DOHH2 (cell line): ENCODE data around the gene FN1.

Experiments
- H3F3A ChIP-seq: fragments of 200-600 bp; sonication (generic), shearing (Covaris generic); 2 replicates; pipeline ENCODE4 v1.6.0; 2016; ENCODE audit warnings: antibody characterized with exemption, mild to moderate bottlenecking; ENCODE audit not compliant: control insufficient read depth, insufficient read depth
- H3K27ac ChIP-seq: fragments of 200-600 bp; sonication (generic); 2 replicates; pipeline ENCODE4 v1.5.1; 2014; ENCODE audit warnings: low read depth, mild to moderate bottlenecking, low read length, moderate library complexity
- H3K27me3 ChIP-seq: fragments of 200-600 bp; sonication (generic); 2 replicates; pipeline ENCODE4 v1.6.1; 2014; ENCODE audit warnings: mild to moderate bottlenecking, low read length, mixed read lengths; ENCODE audit not compliant: control insufficient read depth
- H3K36me3 ChIP-seq: fragments of 200-600 bp; sonication (generic); 2 replicates; pipeline ENCODE4 v1.6.1; 2014; ENCODE audit warnings: mild to moderate bottlenecking, low read length, moderate library complexity, mixed read lengths; ENCODE audit not compliant: control insufficient read depth
- H3K4me1 ChIP-seq: fragments of 200-600 bp; sonication (generic); 2 replicates; pipeline ENCODE4 v1.6.1; 2014; ENCODE audit warnings: mild to moderate bottlenecking, low read length, mixed read lengths; ENCODE audit not compliant: control insufficient read depth
- H3K4me2 ChIP-seq: fragments of 200-600 bp; sonication (generic); 2 replicates; pipeline ENCODE4 v1.6.0; 2014; ENCODE audit warnings: mild to moderate bottlenecking, low read length, moderate library complexity
- H3K4me3 ChIP-seq: fragments of 200-600 bp; sonication (generic); 2 replicates; pipeline ENCODE4 v1.5.1; 2014; ENCODE audit warnings: mild to moderate bottlenecking, low read length, mixed read lengths
- H3K79me2 ChIP-seq: fragments of 200-600 bp; sonication (generic); 2 replicates; pipeline ENCODE4 v1.6.1; 2014; ENCODE audit warnings: mild to moderate bottlenecking, low read length, mixed read lengths; ENCODE audit not compliant: control insufficient read depth
- H3K9me2 ChIP-seq: fragments of 200-600 bp; sonication (generic); replicated peaks from 2 replicates; pipeline ENCODE4 v1.6.1; 2014; ENCODE audit warnings: mild to moderate bottlenecking, low read length, mixed read lengths; ENCODE audit not compliant: control insufficient read depth
- H3K9me3 ChIP-seq: fragments of 200-600 bp; sonication (generic); 2 replicates; pipeline ENCODE4 v1.6.1; 2014; ENCODE audit warnings: antibody characterized with exemption, low read length, mixed read lengths; ENCODE audit not compliant: control insufficient read depth, insufficient read depth
- H4K20me1 ChIP-seq: fragments of 200-600 bp; sonication (generic); 2 replicates; pipeline ENCODE4 v1.6.0; 2014; ENCODE audit warnings: low read depth, mild to moderate bottlenecking, antibody characterized with exemption, low read length, moderate library complexity; ENCODE audit not compliant: control insufficient read depth, insufficient read depth
- EZH2phosphoT487 ChIP-seq: fragments of 200-600 bp; sonication (generic); IDR thresholded peaks from 2 replicates; pipeline ENCODE4 v1.6.1; 2017; ENCODE audit warnings: borderline replicate concordance, mild to moderate bottlenecking, antibody characterized with exemption, low read length, moderate library complexity, mixed read lengths
- TF ChIP-seq, protein P1 (sequence below): fragments of 200-600 bp; sonication (generic); IDR thresholded peaks from one replicate; pipeline ENCODE4 v1.5.1; 2014; ENCODE audit warnings: antibody characterized with exemption, mild to moderate bottlenecking, low read depth, low read length; ENCODE audit not compliant: poor library complexity, severe bottlenecking

Gene FN1

DNA sequence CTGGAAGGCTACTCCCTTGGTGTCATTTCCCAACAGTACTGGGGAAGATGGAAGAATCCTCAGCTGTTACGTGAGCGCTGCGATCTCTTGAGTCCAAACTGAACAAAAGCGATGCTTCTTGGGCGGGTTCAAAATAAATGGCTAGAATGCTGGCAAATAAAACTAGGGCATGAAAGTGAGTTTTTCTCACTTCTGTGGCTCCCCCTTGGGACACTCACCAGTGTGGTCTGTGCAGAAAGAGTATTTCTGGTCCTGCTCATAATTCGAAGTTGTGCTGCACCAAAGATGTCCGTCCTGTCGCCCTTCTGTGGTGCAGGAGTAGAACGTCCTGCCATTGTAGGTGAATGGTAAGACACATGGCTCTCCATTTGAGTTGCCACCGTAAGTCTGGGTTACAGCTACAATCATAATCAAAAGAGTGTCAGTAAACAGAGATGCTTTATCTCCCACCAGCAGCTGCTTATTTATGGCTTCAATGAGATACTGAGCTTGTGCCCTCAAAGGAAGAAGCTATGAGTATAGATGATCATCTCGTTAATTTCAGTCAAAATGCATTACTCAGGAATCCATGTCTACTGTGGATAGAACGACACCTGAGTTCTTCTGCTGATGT lies 11.8 kb downstream of the FN1 start:
- H3K36me3 ChIP-seq: no peaks in the 10 kb centered on the region

DNA sequence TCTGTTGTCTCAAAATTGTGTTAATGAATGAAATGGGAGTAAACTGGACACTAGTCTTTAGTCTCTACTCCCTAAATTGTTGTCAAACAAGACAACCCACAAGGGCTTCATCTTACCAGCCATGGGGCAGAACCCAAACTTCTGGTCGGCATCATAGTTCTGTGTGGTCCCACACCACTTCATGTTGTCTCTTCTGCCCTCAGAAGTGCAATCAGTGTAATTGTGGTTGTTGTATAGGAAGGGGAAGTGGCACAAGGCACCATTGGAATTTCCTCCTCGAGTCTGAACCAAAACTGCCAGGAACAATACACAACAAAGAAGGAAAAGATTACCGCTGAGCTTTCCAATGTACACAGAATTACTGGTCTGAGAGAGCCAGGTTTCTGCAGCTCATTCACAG lies 12.6 kb downstream of the FN1 start:
- Histone ChIP-seq H3K4me2 (no peak overlapping the region), H3K36me3 (no peaks in the 10 kb centered on the region), H4K20me1 (no peaks in the 10 kb centered on the region), H3K9me3 (no peaks in the 10 kb centered on the region), H3F3A (no peaks in the 10 kb centered on the region), H3K79me2 (no peaks in the 10 kb centered on the region), H3K27ac (no peak overlapping the region), H3K9me2 (no peaks in the 10 kb centered on the region), H3K4me3 (no peak overlapping the region), H3K27me3 (no peaks in the 10 kb centered on the region), H3K4me1 (no peaks in the 10 kb centered on the region)
- TF ChIP-seq EZH2phosphoT487: no peak
- TF ChIP-seq, protein P1, sequence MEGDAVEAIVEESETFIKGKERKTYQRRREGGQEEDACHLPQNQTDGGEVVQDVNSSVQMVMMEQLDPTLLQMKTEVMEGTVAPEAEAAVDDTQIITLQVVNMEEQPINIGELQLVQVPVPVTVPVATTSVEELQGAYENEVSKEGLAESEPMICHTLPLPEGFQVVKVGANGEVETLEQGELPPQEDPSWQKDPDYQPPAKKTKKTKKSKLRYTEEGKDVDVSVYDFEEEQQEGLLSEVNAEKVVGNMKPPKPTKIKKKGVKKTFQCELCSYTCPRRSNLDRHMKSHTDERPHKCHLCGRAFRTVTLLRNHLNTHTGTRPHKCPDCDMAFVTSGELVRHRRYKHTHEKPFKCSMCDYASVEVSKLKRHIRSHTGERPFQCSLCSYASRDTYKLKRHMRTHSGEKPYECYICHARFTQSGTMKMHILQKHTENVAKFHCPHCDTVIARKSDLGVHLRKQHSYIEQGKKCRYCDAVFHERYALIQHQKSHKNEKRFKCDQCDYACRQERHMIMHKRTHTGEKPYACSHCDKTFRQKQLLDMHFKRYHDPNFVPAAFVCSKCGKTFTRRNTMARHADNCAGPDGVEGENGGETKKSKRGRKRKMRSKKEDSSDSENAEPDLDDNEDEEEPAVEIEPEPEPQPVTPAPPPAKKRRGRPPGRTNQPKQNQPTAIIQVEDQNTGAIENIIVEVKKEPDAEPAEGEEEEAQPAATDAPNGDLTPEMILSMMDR: no peak

More for the DNA sequence above, 11.8 kb downstream of the FN1 start:
- Histone ChIP-seq H3K9me2 (no peaks in the 10 kb centered on the region), H3K79me2 (no peaks in the 10 kb centered on the region), H3K4me2 (no peak overlapping the region), H3F3A (no peaks in the 10 kb centered on the region), H4K20me1 (no peaks in the 10 kb centered on the region), H3K27me3 (no peaks in the 10 kb centered on the region), H3K4me1 (no peaks in the 10 kb centered on the region), H3K27ac (no peak overlapping the region), H3K9me3 (no peaks in the 10 kb centered on the region), H3K4me3 (no peak overlapping the region)
- no peak for TF ChIP-seq EZH2phosphoT487
- TF ChIP-seq, protein P1: no peak

DNA sequence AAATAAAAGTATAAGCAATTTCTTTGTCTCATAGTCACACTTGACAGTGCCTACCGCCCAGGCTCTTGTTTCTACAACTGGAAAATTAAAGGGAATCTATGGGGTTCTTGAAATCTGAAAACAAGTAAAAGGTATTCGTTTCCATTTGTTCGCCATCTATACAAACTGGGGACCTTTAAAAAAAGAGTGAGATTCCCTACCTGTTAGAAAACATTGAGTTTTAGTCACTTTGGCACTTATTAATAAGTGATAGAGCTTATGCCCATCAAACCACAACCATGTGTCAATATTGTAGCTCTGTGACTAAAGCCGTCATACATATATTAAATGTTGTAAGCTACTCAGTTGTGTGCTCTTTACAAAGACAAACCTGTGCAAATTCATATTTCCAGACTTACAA lies 13.2 kb downstream of the FN1 start:
- H3K4me3 ChIP-seq: no peak overlapping the region
- H3K4me1 ChIP-seq: no peaks in the 10 kb centered on the region
- H3F3A ChIP-seq: no peaks in the 10 kb centered on the region
- H3K9me3 ChIP-seq: no peaks in the 10 kb centered on the region
- H3K27ac ChIP-seq: no peak overlapping the region
- H3K4me2 ChIP-seq: no peak overlapping the region
- no peaks in the 10 kb centered on the region for H3K9me2 ChIP-seq
- H3K79me2 ChIP-seq: no peaks in the 10 kb centered on the region
- H4K20me1 ChIP-seq: no peaks in the 10 kb centered on the region
- no peaks in the 10 kb centered on the region for H3K36me3 ChIP-seq
- TF ChIP-seq EZH2phosphoT487: no peak
- TF ChIP-seq, protein P1: no peak
- H3K27me3 ChIP-seq: no peaks in the 10 kb centered on the region
